ENCODE data around the gene CLEC4F.

DNA sequence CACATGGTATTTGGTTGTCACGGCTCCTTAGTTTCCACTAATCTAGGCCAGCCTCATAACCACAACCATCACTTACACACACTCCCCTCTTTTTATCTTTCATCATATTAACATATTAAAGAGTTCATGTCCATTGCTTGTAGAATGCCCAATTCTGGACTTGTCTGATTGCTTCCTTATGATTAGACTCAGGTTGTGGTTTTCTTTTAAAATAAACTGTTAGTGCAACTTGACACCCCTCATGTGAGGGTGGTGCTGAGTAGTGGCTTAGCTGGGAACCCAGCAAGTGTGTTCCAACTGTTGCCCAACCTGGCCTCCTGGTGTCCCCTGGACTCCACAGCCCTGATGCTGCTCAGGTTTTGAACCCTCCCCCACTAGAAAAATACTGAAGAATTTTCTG is 35.3 kb upstream of the CLEC4F start:
- TF ChIP-seq POLR2A (IDR thresholded peaks at IDR 0.05) (no peak), EP300 (IDR thresholded peaks at IDR 0.05) (no peak)
- TF ChIP-seq, protein P1, sequence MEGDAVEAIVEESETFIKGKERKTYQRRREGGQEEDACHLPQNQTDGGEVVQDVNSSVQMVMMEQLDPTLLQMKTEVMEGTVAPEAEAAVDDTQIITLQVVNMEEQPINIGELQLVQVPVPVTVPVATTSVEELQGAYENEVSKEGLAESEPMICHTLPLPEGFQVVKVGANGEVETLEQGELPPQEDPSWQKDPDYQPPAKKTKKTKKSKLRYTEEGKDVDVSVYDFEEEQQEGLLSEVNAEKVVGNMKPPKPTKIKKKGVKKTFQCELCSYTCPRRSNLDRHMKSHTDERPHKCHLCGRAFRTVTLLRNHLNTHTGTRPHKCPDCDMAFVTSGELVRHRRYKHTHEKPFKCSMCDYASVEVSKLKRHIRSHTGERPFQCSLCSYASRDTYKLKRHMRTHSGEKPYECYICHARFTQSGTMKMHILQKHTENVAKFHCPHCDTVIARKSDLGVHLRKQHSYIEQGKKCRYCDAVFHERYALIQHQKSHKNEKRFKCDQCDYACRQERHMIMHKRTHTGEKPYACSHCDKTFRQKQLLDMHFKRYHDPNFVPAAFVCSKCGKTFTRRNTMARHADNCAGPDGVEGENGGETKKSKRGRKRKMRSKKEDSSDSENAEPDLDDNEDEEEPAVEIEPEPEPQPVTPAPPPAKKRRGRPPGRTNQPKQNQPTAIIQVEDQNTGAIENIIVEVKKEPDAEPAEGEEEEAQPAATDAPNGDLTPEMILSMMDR (IDR thresholded peaks at IDR 0.05) = no peak

Measured in ovary (tissue), 3 donors.